PC-3 (cell line): ENCODE measurements around the gene MMP15. TPM values are rescaled to one million over a fixed set of nuclear protein-coding genes. Genes with fewer than 3 reads are reported as not detected.

ENCODE experiments used
- ATAC-seq: fragments of 200-7000 bp; cut with Tn5 transposase; 2 replicates; pipeline ENCODE4 v1.9.1; 2020; ENCODE audit warnings: mild to moderate bottlenecking, moderate library complexity
- BruUV-seq: library from RNA; stranded (reverse); fragments of 400-500 nt; replicated peaks from 2 replicates; lab custom pipeline; 2021; lab: Mats Ljungman, UMichigan
- CTCF ChIA-PET: fragments of 300-600 bp; sonication (Branson Sonifier 250); formaldehyde crosslinking; loops from one replicate; lab custom pipeline; 2022; ENCODE audit warnings: antibody characterized with exemption; lab: Charles Lee
- POLR2A ChIA-PET: fragments of 300-600 bp; sonication (Branson Sonifier 250); formaldehyde crosslinking; loops from one replicate; lab custom pipeline; 2022; ENCODE audit warnings: antibody characterized with exemption; ENCODE audit not compliant: unreplicated experiment; lab: Charles Lee
- DNase-seq: peaks from one replicate; pipeline ENCODE4 v3.0.0-alpha.2; 2015
- H2AFZ ChIP-seq: fragments of 300-600 bp; sonication (generic); 2 replicates; pipeline ENCODE4 v1.6.0; 2016; ENCODE audit warnings: antibody characterized with exemption, low read length
- H3F3A ChIP-seq: fragments of 300-600 bp; sonication (generic); one replicate; pipeline ENCODE4 v1.6.0; 2017; ENCODE audit warnings: antibody characterized with exemption, low read length, control low read depth, mild to moderate bottlenecking; ENCODE audit not compliant: unreplicated experiment
- H3K27ac ChIP-seq: fragments of 300-600 bp; sonication (generic); 2 replicates; pipeline ENCODE4 v1.5.1; 2016; ENCODE audit warnings: mild to moderate bottlenecking, low read length
- H3K27me3 ChIP-seq: fragments of 300-600 bp; sonication (generic); 2 replicates; pipeline ENCODE4 v1.6.1; 2016; ENCODE audit warnings: low read length, mixed read lengths
- H3K36me3 ChIP-seq: fragments of 300-600 bp; sonication (generic); 2 replicates; pipeline ENCODE4 v1.6.1; 2016; ENCODE audit warnings: low read depth, mixed run types, low read length, mixed read lengths
- H3K4me1 ChIP-seq: fragments of 300-600 bp; sonication (generic); 2 replicates; pipeline ENCODE4 v1.5.1; 2016; ENCODE audit warnings: low read length; ENCODE audit not compliant: insufficient read depth
- H3K4me2 ChIP-seq: fragments of 300-600 bp; sonication (generic); 2 replicates; pipeline ENCODE4 v1.6.0; 2016; ENCODE audit warnings: low read length
- H3K4me3 ChIP-seq: fragments of 300-600 bp; sonication (generic); 2 replicates; pipeline ENCODE4 v1.5.1; 2016; ENCODE audit warnings: mild to moderate bottlenecking, low read length, mixed read lengths
- H3K79me2 ChIP-seq: fragments of 300-600 bp; sonication (generic); 2 replicates; pipeline ENCODE4 v1.6.1; 2017; ENCODE audit warnings: low read length, mixed read lengths
- H3K9ac ChIP-seq: fragments of 300-600 bp; sonication (generic); 2 replicates; pipeline ENCODE4 v1.6.0; 2016; ENCODE audit warnings: mild to moderate bottlenecking, low read length
- H3K9me2 ChIP-seq: fragments of 300-600 bp; sonication (generic); replicated peaks from 2 replicates; pipeline ENCODE4 v1.6.1; 2016; ENCODE audit warnings: mixed run types, low read length, mixed read lengths
- H3K9me3 ChIP-seq: fragments of 300-600 bp; sonication (generic); 2 replicates; pipeline ENCODE4 v1.6.1; 2016; ENCODE audit warnings: low read length, mixed read lengths
- H4K20me1 ChIP-seq: fragments of 300-600 bp; sonication (generic); 2 replicates; pipeline ENCODE4 v1.6.1; 2016; ENCODE audit warnings: low read length, mixed read lengths
- EZH2 ChIP-seq: fragments of 300-600 bp; sonication (generic); IDR thresholded peaks from one replicate; pipeline ENCODE4 v1.6.1; 2017; ENCODE audit warnings: antibody characterized with exemption, mild to moderate bottlenecking, low read length; ENCODE audit not compliant: unreplicated experiment
- EZH2phosphoT487 ChIP-seq: fragments of 300-600 bp; sonication (generic); IDR thresholded peaks from 2 replicates; pipeline ENCODE4 v1.6.1; 2018; ENCODE audit warnings: mild to moderate bottlenecking, antibody characterized with exemption, low read length, borderline replicate concordance
- intact Hi-C: fragments of 100-400 bp; cut with micrococcal nuclease; formaldehyde crosslinking; loops from 2 replicates; pipeline ENCODE4 v1.9.0; 2023
- total RNA-seq: library from RNA; depleted of rRNA; stranded (reverse); fragments of >200 nt; gene quantifications from 2 replicates; pipeline ENCODE4 v1.2.3, GENCODE V29; 2014
- TF ChIP-seq, protein P1 (sequence below): fragments of 300-600 bp; sonication (generic); conservative IDR thresholded peaks from 2 replicates; pipeline ENCODE4 v1.5.1; 2017; ENCODE audit warnings: antibody characterized with exemption, low read depth, mild to moderate bottlenecking, low read length

Gene MMP15
- total RNA-seq, 1 experiment from 2014 or later: 6.3 TPM

DNA sequence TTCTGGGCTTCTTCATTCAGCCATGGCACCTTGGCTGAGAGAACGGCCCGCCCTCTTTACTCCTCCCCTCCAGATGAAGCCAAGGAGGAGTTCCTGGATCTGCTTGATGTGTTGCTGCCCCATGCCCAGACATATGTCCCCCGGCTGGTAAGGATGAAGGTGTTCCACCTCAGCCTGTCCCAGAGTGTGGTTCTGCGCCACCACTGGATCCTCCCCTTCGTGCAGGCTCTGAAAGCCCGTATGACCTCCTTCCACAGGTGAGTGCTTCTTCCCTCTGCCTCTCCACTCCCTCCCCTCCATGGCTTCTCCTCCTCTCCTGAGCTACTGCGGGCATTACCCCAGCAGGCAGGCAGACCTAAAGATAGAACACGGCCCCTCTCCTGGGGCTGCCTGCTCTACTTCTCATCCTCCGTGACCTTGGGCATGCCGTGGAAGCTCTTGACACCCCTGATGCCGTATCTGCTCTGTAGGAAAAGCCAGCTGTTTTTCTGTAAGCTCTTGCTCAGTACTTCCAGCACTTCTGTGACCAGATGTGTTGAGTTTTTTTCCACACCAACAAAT is 15.6 kb upstream of the MMP15 start:
- ChIA-PET CTCF (no interaction called here), POLR2A (no interaction called here)
- Histone ChIP-seq H3K4me3 (no peak overlapping the region), H2AFZ (no peak overlapping the region), H3K9ac (no peak overlapping the region), H3F3A (no peaks in the 10 kb centered on the region), H3K27ac (no peak overlapping the region), H3K4me2 (no peak overlapping the region), H3K9me3 (no peaks in the 10 kb centered on the region), H3K4me1 (no peaks in the 10 kb centered on the region), H3K36me3 (peaks cover 3% of the 10 kb centered on the region; the same call in 1 of the 2 replicates), H3K79me2 (0 out of 2 replicates have a peak, but pooled peaks cover 3% of the 10 kb centered on the region), H4K20me1 (no peaks in the 10 kb centered on the region), H3K9me2 (no peaks in the 10 kb centered on the region), H3K27me3 (no peaks in the 10 kb centered on the region)
- TF ChIP-seq EZH2phosphoT487 (no peak), EZH2 (no peak)
- TF ChIP-seq, protein P1, sequence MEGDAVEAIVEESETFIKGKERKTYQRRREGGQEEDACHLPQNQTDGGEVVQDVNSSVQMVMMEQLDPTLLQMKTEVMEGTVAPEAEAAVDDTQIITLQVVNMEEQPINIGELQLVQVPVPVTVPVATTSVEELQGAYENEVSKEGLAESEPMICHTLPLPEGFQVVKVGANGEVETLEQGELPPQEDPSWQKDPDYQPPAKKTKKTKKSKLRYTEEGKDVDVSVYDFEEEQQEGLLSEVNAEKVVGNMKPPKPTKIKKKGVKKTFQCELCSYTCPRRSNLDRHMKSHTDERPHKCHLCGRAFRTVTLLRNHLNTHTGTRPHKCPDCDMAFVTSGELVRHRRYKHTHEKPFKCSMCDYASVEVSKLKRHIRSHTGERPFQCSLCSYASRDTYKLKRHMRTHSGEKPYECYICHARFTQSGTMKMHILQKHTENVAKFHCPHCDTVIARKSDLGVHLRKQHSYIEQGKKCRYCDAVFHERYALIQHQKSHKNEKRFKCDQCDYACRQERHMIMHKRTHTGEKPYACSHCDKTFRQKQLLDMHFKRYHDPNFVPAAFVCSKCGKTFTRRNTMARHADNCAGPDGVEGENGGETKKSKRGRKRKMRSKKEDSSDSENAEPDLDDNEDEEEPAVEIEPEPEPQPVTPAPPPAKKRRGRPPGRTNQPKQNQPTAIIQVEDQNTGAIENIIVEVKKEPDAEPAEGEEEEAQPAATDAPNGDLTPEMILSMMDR: no peak
- no peak for DNase-seq
- BruUV-seq: no TSS peak
- intact Hi-C loops: loop anchor here (10.0 kb wide), 2 partner anchors 205 to 365 kb away; partner anchors contain the start of gene KIFC3
- no peak for ATAC-seq

DNA sequence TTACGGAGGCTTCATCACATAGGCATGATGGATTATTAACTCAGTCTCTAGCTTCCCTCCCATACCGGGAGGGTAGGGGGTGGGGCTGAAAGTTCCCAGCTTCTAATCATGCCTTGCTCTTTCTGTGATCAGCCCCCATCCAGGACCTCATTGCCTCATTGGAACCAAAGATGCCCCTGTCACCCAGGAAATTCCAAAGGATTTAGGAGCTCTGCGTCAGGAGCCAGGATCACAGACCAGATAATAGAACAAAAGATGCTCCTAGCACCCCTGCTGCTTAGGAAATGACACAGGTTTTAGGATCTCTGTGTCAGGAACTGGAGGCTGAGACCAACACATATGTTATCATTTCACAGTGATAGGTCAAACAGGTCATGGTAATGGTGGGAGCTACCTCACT is 14.7 kb upstream of the MMP15 start:
- no peaks in the 10 kb centered on the region for H3K4me1 ChIP-seq
- TF ChIP-seq EZH2phosphoT487 (no peak), EZH2 (no peak)
- TF ChIP-seq, protein P1: no peak
- peaks cover 3% of the 10 kb centered on the region; the same call in 1 of the 2 replicates for H3K36me3 ChIP-seq
- no peaks in the 10 kb centered on the region for H3K27me3 ChIP-seq
- H3K79me2 ChIP-seq: 0 out of 2 replicates have a peak, but pooled peaks cover 3% of the 10 kb centered on the region
- no peak overlapping the region for H3K4me3 ChIP-seq
- BruUV-seq: no TSS peak
- H3K27ac ChIP-seq: no peak overlapping the region
- H3K9ac ChIP-seq: no peak overlapping the region
- POLR2A ChIA-PET: no interaction called here
- intact Hi-C loops: no loop called here
- no peaks in the 10 kb centered on the region for H4K20me1 ChIP-seq
- no peaks in the 10 kb centered on the region for H3K9me3 ChIP-seq
- no peak overlapping the region for H3K4me2 ChIP-seq
- no peak for DNase-seq
- CTCF ChIA-PET: no interaction called here
- no peak overlapping the region for H2AFZ ChIP-seq
- H3K9me2 ChIP-seq: no peaks in the 10 kb centered on the region
- no peaks in the 10 kb centered on the region for H3F3A ChIP-seq
- no peak for ATAC-seq

DNA sequence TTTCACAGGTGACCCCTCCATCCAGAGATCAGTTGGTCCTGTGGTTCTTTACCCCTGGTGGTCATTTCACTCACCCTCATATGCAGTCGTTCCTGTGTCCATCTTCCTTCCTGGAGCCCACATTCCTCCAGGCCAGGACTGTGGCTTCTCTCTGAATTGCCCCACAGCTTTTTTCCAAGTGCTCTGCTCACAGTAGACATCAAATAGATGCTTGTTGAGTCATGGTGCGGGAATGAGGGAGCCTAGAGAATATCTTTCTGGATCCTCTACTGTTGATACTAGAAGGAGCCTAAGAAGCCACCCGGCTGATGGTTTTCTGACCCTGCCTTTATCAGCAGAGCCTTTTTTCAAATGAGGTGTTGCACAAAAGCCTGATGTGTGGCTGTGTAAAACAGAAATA is 13.9 kb upstream of the MMP15 start:
- Histone ChIP-seq H3K4me3 (no peak overlapping the region), H3K79me2 (0 out of 2 replicates have a peak, but pooled peaks cover 3% of the 10 kb centered on the region), H2AFZ (no peak overlapping the region), H3F3A (no peaks in the 10 kb centered on the region), H4K20me1 (no peaks in the 10 kb centered on the region), H3K9ac (no peak overlapping the region), H3K4me1 (no peaks in the 10 kb centered on the region), H3K27me3 (no peaks in the 10 kb centered on the region), H3K4me2 (no peak overlapping the region), H3K27ac (no peak overlapping the region), H3K9me2 (no peaks in the 10 kb centered on the region), H3K9me3 (no peaks in the 10 kb centered on the region), H3K36me3 (peaks cover 3% of the 10 kb centered on the region; the same call in 1 of the 2 replicates)
- DNase-seq (no peak), ATAC-seq (no peak)
- TF ChIP-seq, protein P1: no peak
- TF ChIP-seq EZH2phosphoT487 (no peak), EZH2 (no peak)
- CTCF ChIA-PET: no interaction called here
- POLR2A ChIA-PET: no interaction called here
- BruUV-seq: no TSS peak
- intact Hi-C loops: no loop called here
